HG02973 (cell line): ENCODE results near the gene LSM4.

Experiments
- ATAC-seq: cut with Tn5 transposase; IDR thresholded peaks from one replicate; pipeline ENCODE4 v1.9.1; 2021; ENCODE audit warnings: moderate library complexity; ENCODE audit not compliant: unreplicated experiment

Gene LSM4

GRCh38 chr19:18292810-18293641, 29.9 kb downstream of the LSM4 start:
- no peak for ATAC-seq

GRCh38 chr19:18292462-18292809, 30.4 kb downstream of the LSM4 start:
- ATAC-seq, result no peak

GRCh38 chr19:18291590-18292461, 31.1 kb downstream of the LSM4 start:
- ATAC-seq, result no peak

GRCh38 chr19:18291019-18291524, 31.8 kb downstream of the LSM4 start:
- no peak for ATAC-seq

- ATAC-seq, result peak; percentile 40
Observed at GRCh38 chr19:18290302-18291018, 32.4 kb downstream of the LSM4 start.

GRCh38 chr19:18289471-18290301, 33.2 kb downstream of the LSM4 start:
- no peak for ATAC-seq

GRCh38 chr19:18287836-18288772, 34.8 kb downstream of the LSM4 start:
- ATAC-seq, result no peak

- no peak for ATAC-seq
Observed at GRCh38 chr19:18286973-18287635, 35.8 kb downstream of the LSM4 start.

GRCh38 chr19:18284712-18285360, 38.0 kb downstream of the LSM4 start:
- ATAC-seq, result no peak

GRCh38 chr19:18283338-18283737, 39.5 kb downstream of the LSM4 start:
- no peak for ATAC-seq

- ATAC-seq, result no peak
Observed at GRCh38 chr19:18282788-18283141, 40.1 kb downstream of the LSM4 start.

GRCh38 chr19:18282021-18282787, 40.7 kb downstream of the LSM4 start:
- no peak for ATAC-seq

- peak; percentile 55 for ATAC-seq
Observed at GRCh38 chr19:18281082-18282020, 41.5 kb downstream of the LSM4 start, which contains the start of gene JUND. Gene JUND (minus strand): TSS chr19:18281622. CDS start chr19:18281484, 138 bp downstream.

- ATAC-seq, result no peak
Observed at GRCh38 chr19:18280247-18281081, 42.4 kb downstream of the LSM4 start.

GRCh38 chr19:18279516-18280246, 43.2 kb downstream of the LSM4 start:
- peak; percentile 17 for ATAC-seq
